K562 (cell line): Measurements from ENCODE around the gene ZFTA. TPM values are rescaled to one million over a fixed set of nuclear protein-coding genes. Genes with fewer than 3 reads are reported as not detected.

Experiments
- BCOR ChIP-seq: fragments of 450-650 bp; IDR thresholded peaks from 2 replicates; pipeline ENCODE4 v1.6.1; 2016
- CREB1 ChIP-seq, 2 experiments: sonication (generic) in 1 of 2; formaldehyde crosslinking in 1 of 2; IDR thresholded peaks; 2 replicates each; pipeline versions ENCODE4 v1.6.1 to v1.8.0; 2012 to 2022; ENCODE audit warnings: inconsistent platforms in 1 of 2, mild to moderate bottlenecking in 1 of 2, missing genetic modification reagents in 1 of 2, moderate library complexity in 1 of 2
- CTBP1 ChIP-seq: fragments of 450-650 bp; IDR thresholded peaks from 2 replicates; pipeline ENCODE4 v1.6.1; 2016; ENCODE audit warnings: borderline replicate concordance
- ETV1 ChIP-seq: fragments of 450-650 bp; conservative IDR thresholded peaks from 2 replicates; pipeline ENCODE4 v1.6.1; 2016; ENCODE audit warnings: missing genetic modification characterization, control low read depth, low read depth, missing compliant biosample characterization
- ETV6 ChIP-seq, 3 experiments: fragments of 150-350 bp in 1 of 3; sonication (generic) in 1 of 3; formaldehyde crosslinking in 1 of 3; IDR thresholded peaks; 2 replicates each; pipeline versions ENCODE4 v1.6.1 to v1.8.0; 2014 to 2022; ENCODE audit warnings: borderline replicate concordance in 2 of 3, low read depth in 2 of 3, antibody characterized with exemption in 1 of 3, low read length in 1 of 3, mild to moderate bottlenecking in 1 of 3, missing genetic modification reagents in 1 of 3
- FOXJ2 ChIP-seq: fragments of 200-800 bp; sonication (Bioruptor generic); IDR thresholded peaks from 2 replicates; pipeline ENCODE4 v1.6.1; 2016; ENCODE audit warnings: missing genetic modification characterization, missing compliant biosample characterization
- KDM1A ChIP-seq, 2 experiments: fragments of 450-650 bp; IDR thresholded peaks; 2 replicates each; pipeline ENCODE4 v1.6.1; 2016; ENCODE audit warnings: mild to moderate bottlenecking in 2 of 2
- KLF1 ChIP-seq: fragments of 450-650 bp; IDR thresholded peaks from 2 replicates; pipeline ENCODE4 v1.6.1; 2016; ENCODE audit warnings: missing genetic modification characterization, missing compliant biosample characterization
- LCOR ChIP-seq: sonication (generic); formaldehyde crosslinking; IDR thresholded peaks from 2 replicates; pipeline ENCODE4 v1.8.0; 2022; ENCODE audit warnings: mild to moderate bottlenecking, missing genetic modification reagents
- NEUROD1 ChIP-seq: fragments of 150-350 bp; IDR thresholded peaks from 2 replicates; pipeline ENCODE4 v1.6.1; 2014; ENCODE audit warnings: borderline replicate concordance, low read length, low read depth; ENCODE audit not compliant: partially characterized antibody
- PHF8 ChIP-seq: fragments of 200-600 bp; sonication (generic); IDR thresholded peaks from 2 replicates; pipeline ENCODE4 v1.6.1; 2012; ENCODE audit warnings: mixed run types, mild to moderate bottlenecking, inconsistent platforms, low read length, moderate library complexity, borderline replicate concordance
- POLR3G ChIP-seq: IDR thresholded peaks from 2 replicates; pipeline ENCODE4 v1.6.1; 2011; ENCODE audit not compliant: insufficient read length, insufficient replicate concordance; ENCODE audit errors: extremely low read depth
- RBFOX2 ChIP-seq: fragments of 200-400 bp; formaldehyde crosslinking; IDR thresholded peaks from 2 replicates; pipeline ENCODE4 v1.6.1; 2017; ENCODE audit warnings: low read depth, mild to moderate bottlenecking, low read length, moderate library complexity
- ZBTB49 ChIP-seq: sonication (generic); formaldehyde crosslinking; IDR thresholded peaks from 2 replicates; pipeline ENCODE4 v1.8.0; 2022; ENCODE audit warnings: missing genetic modification reagents, mild to moderate bottlenecking, borderline replicate concordance
- ZC3H11A ChIP-seq: IDR thresholded peaks from 2 replicates; pipeline ENCODE4 v1.6.1; 2012; ENCODE audit warnings: low read depth, low read length, improper control_type of control experiment
- ZNF277 ChIP-seq: fragments of 250-450 bp; sonication (Bioruptor Pico); IDR thresholded peaks from 2 replicates; pipeline ENCODE4 v1.8.0; 2022; ENCODE audit warnings: inconsistent platforms, mild to moderate bottlenecking, moderate library complexity, borderline replicate concordance
- polyA plus RNA-seq, 8 experiments: library from polyadenylated mRNA; depleted of rRNA in 4 of 8; stranded (reverse) in 5 of 8; unstranded in 3 of 8; fragments of >200 nt; fragmentation: Nextera tagmentation in 2 of 8; fragmentation: Illumina TruSeq in 1 of 8; extraction: Ambion mirVana in 2 of 8; extraction: Trizol in 1 of 8; gene quantifications; 2 replicates each; pipeline versions ENCODE4 v1.2.1 to v1.2.3, GENCODE V29; 2011 to 2014; ENCODE audit warnings: inconsistent platforms in 1 of 8, missing spikeins in 1 of 8
- total RNA-seq, 7 experiments: library from RNA; depleted of rRNA in 6 of 7; stranded (reverse); fragments of >200 nt in 6 of 7; fragmentation: Illumina TruSeq in 2 of 7; extraction: Trizol in 2 of 7; gene quantifications; 2 replicates each; pipeline versions ENCODE4 v1.2.1 to v1.2.3, GENCODE V29; 2011 to 2021; ENCODE audit warnings: low replicate concordance in 1 of 7
- TF ChIP-seq, protein P1 (sequence below): sonication (generic); formaldehyde crosslinking; IDR thresholded peaks from 2 replicates; pipeline ENCODE4 v1.8.0; 2022; ENCODE audit warnings: missing genetic modification reagents, mild to moderate bottlenecking, moderate library complexity, borderline replicate concordance
- TF ChIP-seq, protein P2 (sequence below): sonication (generic); formaldehyde crosslinking; IDR thresholded peaks from 2 replicates; pipeline ENCODE4 v1.8.1; 2023; ENCODE audit warnings: mild to moderate bottlenecking, missing genetic modification reagents
- TF ChIP-seq, protein P3 (sequence below): fragments of 250-450 bp; sonication (Bioruptor Pico); IDR thresholded peaks from 2 replicates; pipeline ENCODE4 v1.8.0; 2022; ENCODE audit warnings: moderate library complexity, mild to moderate bottlenecking, inconsistent platforms

Gene ZFTA
- total and polyA plus RNA-seq, 9 of the 15 experiments (the other 6 are each of a cell fraction or from before 2014, with no cell fraction given): 0.45 to 12.3 (median 2.9) TPM

DNA sequence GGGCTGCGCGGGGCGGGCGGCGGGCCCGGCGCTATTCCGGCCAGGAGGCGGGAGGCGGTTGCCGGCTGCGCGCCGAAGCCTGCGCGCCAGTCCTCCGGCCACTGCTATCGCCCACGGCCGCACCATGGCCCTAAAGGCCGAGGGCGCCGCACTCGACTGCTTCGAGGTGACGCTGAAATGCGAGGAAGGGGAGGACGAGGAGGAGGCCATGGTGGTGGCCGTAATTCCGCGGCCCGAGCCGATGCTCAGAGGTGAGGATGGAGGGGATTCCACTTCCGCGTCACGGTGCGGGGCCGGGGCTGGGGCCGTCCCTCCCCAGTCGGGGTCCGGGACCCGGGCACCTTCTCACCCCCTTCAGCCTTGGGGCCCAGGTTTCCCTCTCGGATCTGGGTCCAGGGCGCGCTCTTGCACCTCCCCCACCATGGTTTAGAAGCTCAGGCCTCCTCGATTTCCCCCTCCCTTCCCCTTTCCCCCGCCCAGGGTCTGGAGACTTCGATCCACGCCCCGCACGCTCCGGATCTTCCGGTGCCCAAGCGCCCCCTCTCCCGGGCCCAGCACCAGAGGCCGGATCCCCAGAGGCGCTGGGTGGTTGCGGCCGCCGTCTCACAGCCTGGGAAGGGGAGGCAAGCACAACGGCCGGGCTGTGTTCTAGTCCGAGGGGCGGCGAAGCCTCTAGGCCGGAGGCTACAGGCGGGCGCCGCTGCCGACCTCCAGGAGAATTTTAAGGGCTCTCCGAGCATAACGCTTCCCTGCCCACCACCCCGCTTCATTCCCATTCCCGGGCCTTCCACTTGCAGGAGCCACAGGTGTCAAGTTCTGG is 45.2 kb upstream of the ZFTA start (continued):
- TF ChIP-seq, protein P1, sequence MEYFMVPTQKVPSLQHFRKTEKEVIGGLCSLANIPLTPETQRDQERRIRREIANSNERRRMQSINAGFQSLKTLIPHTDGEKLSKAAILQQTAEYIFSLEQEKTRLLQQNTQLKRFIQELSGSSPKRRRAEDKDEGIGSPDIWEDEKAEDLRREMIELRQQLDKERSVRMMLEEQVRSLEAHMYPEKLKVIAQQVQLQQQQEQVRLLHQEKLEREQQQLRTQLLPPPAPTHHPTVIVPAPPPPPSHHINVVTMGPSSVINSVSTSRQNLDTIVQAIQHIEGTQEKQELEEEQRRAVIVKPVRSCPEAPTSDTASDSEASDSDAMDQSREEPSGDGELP: peak; percentile 29; the same call in 1 of the 2 replicates
- TF ChIP-seq ETV1 (tag) (no peak), RBFOX2 (peak; percentile 69), ZC3H11A (no peak), FOXJ2 (tag) (no peak), KDM1A (IDR thresholded peaks at IDR 0.05) (no peak), LCOR (CRISPR knock-in tag) (0 out of 2 replicates have a peak, but pooled peaks have one; percentile 10), PHF8 (peak; percentile 73; the same call in 1 of the 2 replicates), KLF1 (no peak), CREB1 (IDR thresholded peaks at IDR 0.05) (0 out of 2 replicates have a peak, but pooled peaks have one; percentile 13), CREB1 (CRISPR knock-in tag; IDR thresholded peaks at IDR 0.05) (no peak), BCOR (no peak), NEUROD1 (no peak), CTBP1 (peak; percentile 21; the same call in 1 of the 2 replicates), ZNF277 (no peak), ETV6 (IDR thresholded peaks at IDR 0.05; ENCODE audit: borderline replicate concordance in 1 of 2, low read depth in 2 of 2, low read length in 1 of 2) (no peak), ETV6 (CRISPR knock-in tag; IDR thresholded peaks at IDR 0.05; ENCODE audit: borderline replicate concordance) (no peak), POLR3G (no peak), ZBTB49 (no peak)
- TF ChIP-seq, protein P2, sequence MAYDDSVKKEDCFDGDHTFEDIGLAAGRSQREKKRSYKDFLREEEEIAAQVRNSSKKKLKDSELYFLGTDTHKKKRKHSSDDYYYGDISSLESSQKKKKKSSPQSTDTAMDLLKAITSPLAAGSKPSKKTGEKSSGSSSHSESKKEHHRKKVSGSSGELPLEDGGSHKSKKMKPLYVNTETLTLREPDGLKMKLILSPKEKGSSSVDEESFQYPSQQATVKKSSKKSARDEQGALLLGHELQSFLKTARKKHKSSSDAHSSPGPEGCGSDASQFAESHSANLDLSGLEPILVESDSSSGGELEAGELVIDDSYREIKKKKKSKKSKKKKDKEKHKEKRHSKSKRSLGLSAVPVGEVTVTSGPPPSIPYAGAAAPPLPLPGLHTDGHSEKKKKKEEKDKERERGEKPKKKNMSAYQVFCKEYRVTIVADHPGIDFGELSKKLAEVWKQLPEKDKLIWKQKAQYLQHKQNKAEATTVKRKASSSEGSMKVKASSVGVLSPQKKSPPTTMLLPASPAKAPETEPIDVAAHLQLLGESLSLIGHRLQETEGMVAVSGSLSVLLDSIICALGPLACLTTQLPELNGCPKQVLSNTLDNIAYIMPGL (CRISPR knock-in tag): no peak
- TF ChIP-seq, protein P3, sequence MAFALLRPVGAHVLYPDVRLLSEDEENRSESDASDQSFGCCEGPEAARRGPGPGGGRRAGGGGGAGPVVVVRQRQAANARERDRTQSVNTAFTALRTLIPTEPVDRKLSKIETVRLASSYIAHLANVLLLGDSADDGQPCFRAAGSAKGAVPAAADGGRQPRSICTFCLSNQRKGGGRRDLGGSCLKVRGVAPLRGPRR (CRISPR knock-in tag): no peak
